Activated naive CD4-positive, alpha-beta T cell treated with anti-CD3 and anti-CD28 coated beads, Interleukin-2, amount 10 ng/mL, durations not matched to agents 7 days and 5 days (primary cell): ENCODE measurements around the gene EHBP1.
"Not testable (repeated sequence)": the region's sequence is repeated elsewhere in the genome, so short reads cannot be mapped to it uniquely, and the experiment has no call there.

ENCODE experiments used
- CTCF ChIA-PET: fragments of 350-600 bp; sonication (Branson Sonifier 250); formaldehyde crosslinking; loops from one replicate; lab custom pipeline; 2021; ENCODE audit warnings: antibody characterized with exemption; lab: Charles Lee
- DNase-seq: peaks from one replicate; pipeline ENCODE4 v3.0.0-alpha.2; 2020
- H3K27ac Mint-ChIP-seq: one replicate; pipeline ENCODE4 v1.8.0; 2021; ENCODE audit warnings: mild to moderate bottlenecking, moderate library complexity, mixed read lengths
- H3K27me3 Mint-ChIP-seq: one replicate; pipeline ENCODE4 v1.8.0; 2021; ENCODE audit warnings: mild to moderate bottlenecking, mixed read lengths
- H3K36me3 Mint-ChIP-seq: one replicate; pipeline ENCODE4 v1.8.0; 2021; ENCODE audit warnings: mixed read lengths
- H3K4me1 Mint-ChIP-seq: one replicate; pipeline ENCODE4 v1.8.0; 2021; ENCODE audit warnings: mixed read lengths
- H3K4me3 Mint-ChIP-seq: one replicate; pipeline ENCODE4 v1.8.0; 2021; ENCODE audit warnings: mild to moderate bottlenecking, moderate library complexity, mixed read lengths
- H3K9me3 Mint-ChIP-seq: one replicate; pipeline ENCODE4 v1.8.0; 2021; ENCODE audit warnings: mixed read lengths

The EHBP1 gene

GRCh38 chr2:62685256-62685655, 20.3 kb upstream of the EHBP1 start:
- Mint-ChIP-seq H3K27ac (no peak overlapping the region), H3K27me3 (peaks cover 14% of the 10 kb centered on the region), H3K4me1 (no peaks in the 10 kb centered on the region), H3K4me3 (no peak overlapping the region), H3K36me3 (no peaks in the 10 kb centered on the region), H3K9me3 (no peaks in the 10 kb centered on the region)
- no peak for DNase-seq
- CTCF ChIA-PET, result no interaction called here

GRCh38 chr2:62686012-62686685, 19.4 kb upstream of the EHBP1 start:
- Mint-ChIP-seq H3K27me3 (peaks cover 16% of the 10 kb centered on the region), H3K36me3 (no peaks in the 10 kb centered on the region), H3K9me3 (no peaks in the 10 kb centered on the region), H3K4me1 (no peaks in the 10 kb centered on the region), H3K4me3 (no peak overlapping the region), H3K27ac (no peak overlapping the region)
- CTCF ChIA-PET, result no interaction called here
- DNase-seq, result no peak

- Mint-ChIP-seq H3K4me1 (no peaks in the 10 kb centered on the region), H3K4me3 (no peak overlapping the region), H3K36me3 (no peaks in the 10 kb centered on the region), H3K27me3 (peaks cover 19% of the 10 kb centered on the region), H3K9me3 (no peaks in the 10 kb centered on the region), H3K27ac (no peak overlapping the region)
- CTCF ChIA-PET, result no interaction called here
- DNase-seq, result no peak
Measured at GRCh38 chr2:62687636-62688035, 17.9 kb upstream of the EHBP1 start.

GRCh38 chr2:62688771-62689170, 16.7 kb upstream of the EHBP1 start:
- Mint-ChIP-seq H3K4me1 (no peaks in the 10 kb centered on the region), H3K9me3 (no peaks in the 10 kb centered on the region)

GRCh38 chr2:62691186-62691585, 14.3 kb upstream of the EHBP1 start:
- H3K27ac Mint-ChIP-seq, result no peak overlapping the region
- no peaks in the 10 kb centered on the region for H3K36me3 Mint-ChIP-seq
- DNase-seq, result no peak
- no peaks in the 10 kb centered on the region for H3K4me1 Mint-ChIP-seq
- H3K4me3 Mint-ChIP-seq, result no peak overlapping the region
- CTCF ChIA-PET, result no interaction called here
- H3K27me3 Mint-ChIP-seq, result peaks cover 20% of the 10 kb centered on the region
- no peaks in the 10 kb centered on the region for H3K9me3 Mint-ChIP-seq

More at GRCh38 chr2:62688771-62689170, 16.7 kb upstream of the EHBP1 start:
- Mint-ChIP-seq H3K4me3 (no peak overlapping the region), H3K36me3 (no peaks in the 10 kb centered on the region), H3K27ac (no peak overlapping the region), H3K27me3 (peaks cover 19% of the 10 kb centered on the region)
- DNase-seq, result no peak
- CTCF ChIA-PET, result no interaction called here

GRCh38 chr2:62692225-62692624, 13.3 kb upstream of the EHBP1 start:
- H3K4me1 Mint-ChIP-seq, result no peaks in the 10 kb centered on the region
- no peaks in the 10 kb centered on the region for H3K36me3 Mint-ChIP-seq
- CTCF ChIA-PET, result no interaction called here
- no peak overlapping the region for H3K27ac Mint-ChIP-seq
- no peak overlapping the region for H3K4me3 Mint-ChIP-seq
- peaks cover 24% of the 10 kb centered on the region for H3K27me3 Mint-ChIP-seq
- no peak for DNase-seq
- H3K9me3 Mint-ChIP-seq, result no peaks in the 10 kb centered on the region

- Mint-ChIP-seq H3K36me3 (no peaks in the 10 kb centered on the region), H3K27me3 (peaks cover 8% of the 10 kb centered on the region), H3K27ac (no peak overlapping the region), H3K4me3 (no peak overlapping the region), H3K9me3 (no peaks in the 10 kb centered on the region), H3K4me1 (no peaks in the 10 kb centered on the region)
- no peak for DNase-seq
- CTCF ChIA-PET, result no interaction called here
Measured at GRCh38 chr2:62698653-62699052, 6.9 kb upstream of the EHBP1 start.

GRCh38 chr2:62704654-62705006, 883 bp upstream of the EHBP1 start:
- no peak for DNase-seq
- peaks cover 6% of the 10 kb centered on the region for H3K9me3 Mint-ChIP-seq
- H3K4me3 Mint-ChIP-seq, result peak overlapping the region; percentile 87
- peaks cover 13% of the 10 kb centered on the region for H3K27me3 Mint-ChIP-seq
- peaks cover 32% of the 10 kb centered on the region for H3K4me1 Mint-ChIP-seq
- CTCF ChIA-PET, result interaction anchor here (1.1 to 1.9 kb wide), 2 partner anchors 71 to 248 kb away, joined by 3 to 7 read pairs; no protein-coding TSS in a partner anchor
- H3K36me3 Mint-ChIP-seq, result peaks cover 15% of the 10 kb centered on the region
- peak overlapping the region; percentile 78 for H3K27ac Mint-ChIP-seq

GRCh38 chr2:62705859-62706720, 577 bp downstream of the EHBP1 start:
- H3K9me3 Mint-ChIP-seq, result peaks cover 6% of the 10 kb centered on the region
- no peak for DNase-seq
- peak overlapping the region; percentile 87 for H3K4me3 Mint-ChIP-seq
- H3K4me1 Mint-ChIP-seq, result peaks cover 32% of the 10 kb centered on the region
- CTCF ChIA-PET, result interaction anchor here (1.9 kb wide), 1 partner anchor 250 kb away, joined by 7 read pairs; no protein-coding TSS in a partner anchor
- peaks cover 15% of the 10 kb centered on the region for H3K36me3 Mint-ChIP-seq
- H3K27me3 Mint-ChIP-seq, result peaks cover 13% of the 10 kb centered on the region
- peak overlapping the region; percentile 78 for H3K27ac Mint-ChIP-seq

- peaks cover 6% of the 10 kb centered on the region for H3K9me3 Mint-ChIP-seq
- H3K4me3 Mint-ChIP-seq, result peak overlapping the region; percentile 87
- H3K27ac Mint-ChIP-seq, result peak overlapping the region; percentile 75
- peaks cover 32% of the 10 kb centered on the region for H3K4me1 Mint-ChIP-seq
- DNase-seq, result no peak
- H3K27me3 Mint-ChIP-seq, result peaks cover 13% of the 10 kb centered on the region
- H3K36me3 Mint-ChIP-seq, result peaks cover 15% of the 10 kb centered on the region
- CTCF ChIA-PET, result no interaction called here
Measured at GRCh38 chr2:62706721-62707521, 1.4 kb downstream of the EHBP1 start.

GRCh38 chr2:62708751-62709150, 3.2 kb downstream of the EHBP1 start:
- peaks cover 6% of the 10 kb centered on the region for H3K9me3 Mint-ChIP-seq
- H3K27ac Mint-ChIP-seq, result no peak overlapping the region
- peaks cover 13% of the 10 kb centered on the region for H3K27me3 Mint-ChIP-seq
- peaks cover 32% of the 10 kb centered on the region for H3K4me1 Mint-ChIP-seq
- H3K4me3 Mint-ChIP-seq, result no peak overlapping the region
- CTCF ChIA-PET, result no interaction called here
- peaks cover 15% of the 10 kb centered on the region for H3K36me3 Mint-ChIP-seq
- DNase-seq, result no peak

- peaks cover 15% of the 10 kb centered on the region for H3K4me1 Mint-ChIP-seq
- peaks cover 6% of the 10 kb centered on the region for H3K9me3 Mint-ChIP-seq
- H3K27ac Mint-ChIP-seq, result no peak overlapping the region
- H3K36me3 Mint-ChIP-seq, result peaks cover 23% of the 10 kb centered on the region
- H3K4me3 Mint-ChIP-seq, result no peak overlapping the region
- no peak for DNase-seq
- CTCF ChIA-PET, result no interaction called here
- H3K27me3 Mint-ChIP-seq, result no peaks in the 10 kb centered on the region
Measured at GRCh38 chr2:62711832-62712494, 6.5 kb downstream of the EHBP1 start.

GRCh38 chr2:62713196-62713595, 7.7 kb downstream of the EHBP1 start:
- peaks cover 10% of the 10 kb centered on the region for H3K4me1 Mint-ChIP-seq
- H3K9me3 Mint-ChIP-seq, H3K4me3 Mint-ChIP-seq, CTCF ChIA-PET, DNase-seq, H3K27me3 Mint-ChIP-seq, H3K27ac Mint-ChIP-seq: not testable (repeated sequence)
- H3K36me3 Mint-ChIP-seq, result peaks cover 21% of the 10 kb centered on the region

- CTCF ChIA-PET, result no interaction called here
- H3K36me3 Mint-ChIP-seq, result peaks cover 15% of the 10 kb centered on the region
- H3K27ac Mint-ChIP-seq, result no peak overlapping the region
- no peak overlapping the region for H3K4me3 Mint-ChIP-seq
- peaks cover 4% of the 10 kb centered on the region for H3K9me3 Mint-ChIP-seq
- H3K4me1 Mint-ChIP-seq, result peaks cover 4% of the 10 kb centered on the region
- DNase-seq, result no peak
- no peaks in the 10 kb centered on the region for H3K27me3 Mint-ChIP-seq
Measured at GRCh38 chr2:62713837-62714236, 8.3 kb downstream of the EHBP1 start.
